CD14-positive monocyte (primary cell): ENCODE results near the gene CD247. TPM values are rescaled to one million over a fixed set of nuclear protein-coding genes. Genes with fewer than 3 reads are reported as not detected.

ENCODE experiments used
- DNase-seq, 3 donors: peaks; one replicate each; pipeline ENCODE4 v3.0.0-alpha.2; 2011 to 2022
- H2AFZ ChIP-seq: 2 replicates; pipeline ENCODE4 v1.6.0; 2012; ENCODE audit warnings: mild to moderate bottlenecking, low read depth, low read length, inconsistent platforms; ENCODE audit not compliant: insufficient read depth, poor library complexity, severe bottlenecking
- H3K27ac ChIP-seq, 2 donors: 1 replicate in 1 of 2; 2 replicates in 1 of 2; pipeline ENCODE4 v1.5.1; 2012 to 2013; ENCODE audit warnings: low read length in 2 of 2, control low read depth in 1 of 2, inconsistent platforms in 1 of 2, low read depth in 1 of 2, mild to moderate bottlenecking in 1 of 2
- H3K27me3 ChIP-seq, 2 donors: one replicate each; pipeline versions ENCODE4 v1.6.0 to v1.6.1; 2011 to 2013; ENCODE audit warnings: low read length in 2 of 2; ENCODE audit not compliant: control insufficient read depth in 2 of 2, insufficient read depth in 2 of 2
- H3K36me3 ChIP-seq, 2 donors: replicated peaks in 1 of 2; 1 replicate in 1 of 2; 2 replicates in 1 of 2; pipeline versions ENCODE4 v1.5.1 to v1.6.1; 2012 to 2013; ENCODE audit warnings: low read length in 2 of 2, control low read depth in 1 of 2, inconsistent platforms in 1 of 2, mild to moderate bottlenecking in 1 of 2; ENCODE audit not compliant: insufficient read depth in 2 of 2, control insufficient read depth in 1 of 2
- H3K4me1 ChIP-seq, 2 donors: 1 replicate in 1 of 2; 2 replicates in 1 of 2; pipeline versions ENCODE4 v1.5.1 to v1.6.1; 2012 to 2013; ENCODE audit warnings: low read length in 2 of 2, control low read depth in 1 of 2, inconsistent platforms in 1 of 2, mild to moderate bottlenecking in 1 of 2, moderate library complexity in 1 of 2; ENCODE audit not compliant: insufficient read depth in 2 of 2, control insufficient read depth in 1 of 2
- H3K4me2 ChIP-seq: replicated peaks from 2 replicates; pipeline ENCODE3; 2012; ENCODE audit warnings: low read length, moderate library complexity, mild to moderate bottlenecking; ENCODE audit not compliant: poor library complexity, severe bottlenecking; ENCODE audit errors: extremely low read depth
- H3K4me3 ChIP-seq, 3 experiments: fragments of 200-600 bp in 1 of 3; sonication (generic) in 1 of 3; replicated peaks in 1 of 3; 1 replicate in 2 of 3; 2 replicates in 1 of 3; pipeline ENCODE4 v1.5.1; 2011 to 2013; ENCODE audit warnings: low read length in 3 of 3, mild to moderate bottlenecking in 3 of 3, control low read depth in 2 of 3, low read depth in 2 of 3, inconsistent platforms in 1 of 3, moderate library complexity in 1 of 3
- H3K79me2 ChIP-seq: 2 replicates; pipeline ENCODE4 v1.6.0; 2012; ENCODE audit warnings: mild to moderate bottlenecking, control low read depth, inconsistent platforms, low read length, moderate library complexity; ENCODE audit not compliant: insufficient read depth
- H3K9ac ChIP-seq: 2 replicates; pipeline ENCODE4 v1.6.0; 2017; ENCODE audit warnings: low read length, mild to moderate bottlenecking; ENCODE audit not compliant: insufficient read depth, poor library complexity, severe bottlenecking
- H3K9me3 ChIP-seq, 2 donors: replicated peaks in 1 of 2; 1 replicate in 1 of 2; 2 replicates in 1 of 2; pipeline versions ENCODE4 v1.5.1 to v1.6.1; 2012 to 2013; ENCODE audit warnings: low read length in 2 of 2, control low read depth in 1 of 2; ENCODE audit not compliant: control insufficient read depth in 1 of 2, insufficient read depth in 1 of 2
- H4K20me1 ChIP-seq: 2 replicates; pipeline ENCODE4 v1.6.0; 2012; ENCODE audit warnings: mild to moderate bottlenecking, low read length, control low read depth, moderate library complexity; ENCODE audit not compliant: insufficient read depth
- H3K27ac Mint-ChIP-seq, 7 donors: one replicate each; pipeline ENCODE4 v1.8.0; 2020; ENCODE audit warnings: mild to moderate bottlenecking in 7 of 7, mixed read lengths in 7 of 7, moderate library complexity in 6 of 7, inconsistent platforms in 2 of 7
- H3K27me3 Mint-ChIP-seq, 3 donors: one replicate each; pipeline ENCODE4 v1.8.0; 2021 to 2022; ENCODE audit warnings: low read depth in 3 of 3, mild to moderate bottlenecking in 3 of 3, mixed read lengths in 3 of 3, moderate library complexity in 3 of 3, inconsistent platforms in 1 of 3
- H3K36me3 Mint-ChIP-seq, 2 donors: one replicate each; pipeline ENCODE4 v1.8.0; 2020; ENCODE audit warnings: mixed read lengths in 2 of 2, inconsistent platforms in 1 of 2, mild to moderate bottlenecking in 1 of 2
- H3K4me1 Mint-ChIP-seq: one replicate; pipeline ENCODE4 v1.8.0; 2020; ENCODE audit warnings: mild to moderate bottlenecking, mixed read lengths
- H3K4me3 Mint-ChIP-seq, 2 donors: one replicate each; pipeline ENCODE4 v1.8.0; 2020; ENCODE audit warnings: mild to moderate bottlenecking in 2 of 2, mixed read lengths in 2 of 2, moderate library complexity in 1 of 2
- H3K9me3 Mint-ChIP-seq, 7 donors: one replicate each; pipeline ENCODE4 v1.8.0; 2020 to 2022; ENCODE audit warnings: mixed read lengths in 7 of 7, mild to moderate bottlenecking in 6 of 7, moderate library complexity in 6 of 7, inconsistent platforms in 2 of 7
- CTCF ChIP-seq: fragments of 200-600 bp; IDR thresholded peaks from one replicate; pipeline ENCODE4 v1.8.0; 2022; ENCODE audit warnings: antibody characterized with exemption, mild to moderate bottlenecking
- WGBS: methylation state at CpG from one replicate; pipeline ENCODE4 v1.1.5; 2013; ENCODE audit warnings: missing lambda C conversion rate; ENCODE audit not compliant: insufficient coverage; 5-methylcytosine and 5-hydroxymethylcytosine counted together
- intact Hi-C, 2 donors: fragments of 100-400 bp; cut with micrococcal nuclease; formaldehyde crosslinking; loops; one replicate each; pipeline versions ENCODE4 v1.15.0 to v1.15.1; 2023
- polyA plus RNA-seq, 3 donors: library from polyadenylated mRNA; depleted of rRNA in 1 of 3; unstranded in 2 of 3; stranded (reverse) in 1 of 3; fragments of 300-500 nt in 2 of 3; fragments of >200 nt in 1 of 3; fragmentation: Illumina TruSeq in 2 of 3; gene quantifications; 1 replicate in 2 of 3; 2 replicates in 1 of 3; pipeline ENCODE4 v1.2.3, GENCODE V29; 2012 to 2021

The CD247 gene
- polyA plus RNA-seq, 3 donors = 0.29 to 1.8 (median 1.6) TPM

GRCh38 chr1:167528057-167528728 is 9.9 kb upstream of the CD247 start:
- H3K27ac Mint-ChIP-seq = no peak overlapping the region

GRCh38 chr1:167526667-167527383 is 8.5 kb upstream of the CD247 start:
- Mint-ChIP-seq H3K9me3 (no peaks in the 10 kb centered on the region), H3K27ac (no peak overlapping the region), H3K4me3 (no peak overlapping the region), H3K4me1 (no peaks in the 10 kb centered on the region), H3K36me3 (peaks cover 0 to 2% of the 10 kb centered on the region in 2 donors), H3K27me3 (peaks cover 0 to 3% (median 2%) of the 10 kb centered on the region in 3 donors)
- Histone ChIP-seq H3K27me3 (no peaks in the 10 kb centered on the region), H3K4me1 (no peaks in the 10 kb centered on the region), H3K79me2 (no peaks in the 10 kb centered on the region), H4K20me1 (no peaks in the 10 kb centered on the region), H3K4me3 (no peak overlapping the region), H3K9me3 (no peaks in the 10 kb centered on the region), H3K36me3 (no peaks in the 10 kb centered on the region), H2AFZ (no peak overlapping the region), H3K27ac (no peak overlapping the region), H3K4me2 (no peak overlapping the region), H3K9ac (no peak overlapping the region)
- TF ChIP-seq CTCF = no peak
- DNase-seq = no peak
- WGBS = 60% methylated on average over 4 of the region's 8 CpGs
- intact Hi-C loops = no loop called here

More at GRCh38 chr1:167528057-167528728, 9.9 kb upstream of the CD247 start:
- no peak overlapping the region for H3K4me3 Mint-ChIP-seq
- no peaks in the 10 kb centered on the region for H3K9me3 Mint-ChIP-seq
- DNase-seq = no peak
- no CpG with 5 or more reads among the region's 3 CpGs for WGBS
- intact Hi-C loops = no loop called here
- Histone ChIP-seq H3K79me2 (no peaks in the 10 kb centered on the region), H4K20me1 (no peaks in the 10 kb centered on the region), H3K4me2 (no peak overlapping the region), H3K27me3 (no peaks in the 10 kb centered on the region), H3K4me1 (no peaks in the 10 kb centered on the region), H3K27ac (no peak overlapping the region), H3K4me3 (no peak overlapping the region), H2AFZ (no peak overlapping the region), H3K36me3 (no peaks in the 10 kb centered on the region), H3K9ac (no peak overlapping the region), H3K9me3 (no peaks in the 10 kb centered on the region)
- H3K36me3 Mint-ChIP-seq = peaks cover 0 to 2% of the 10 kb centered on the region in 2 donors
- no peak for TF ChIP-seq CTCF
- peaks cover 0 to 3% (median 2%) of the 10 kb centered on the region in 3 donors for H3K27me3 Mint-ChIP-seq
- H3K4me1 Mint-ChIP-seq = no peaks in the 10 kb centered on the region
